Endothelial cell of umbilical vein (primary cell): ENCODE measurements around the gene ECEL1. TPM values are rescaled to one million over a fixed set of nuclear protein-coding genes. Genes with fewer than 3 reads are reported as not detected.

Experiments
- BruUV-seq: library from RNA; stranded (reverse); fragments of 400-500 nt; replicated peaks from 2 replicates; lab custom pipeline; 2021; lab: Mats Ljungman, UMichigan
- CTCF ChIA-PET: fragments of 300-600, 350-600 bp; sonication (Branson Sonifier 250); formaldehyde crosslinking; loops from one replicate; lab custom pipeline; 2021; ENCODE audit warnings: antibody characterized with exemption, inconsistent platforms; lab: Charles Lee
- POLR2A ChIA-PET: fragments of 300-600, 350-600 bp; sonication (Branson Sonifier 250); formaldehyde crosslinking; loops from one replicate; lab custom pipeline; 2021; ENCODE audit warnings: antibody characterized with exemption, inconsistent platforms; lab: Charles Lee
- DNase-seq: peaks from one replicate; pipeline ENCODE4 v3.0.0-alpha.2; 2011; ENCODE audit warnings: low read depth, low spot score
- FAIRE-seq: peaks from 2 replicates; lab custom pipeline; 2011; peaks lifted over from hg19 to GRCh38; lab: Jason Lieb, UNC
- H2AFZ ChIP-seq: 2 replicates; pipeline ENCODE4 v1.6.0; 2012; ENCODE audit warnings: low read depth, low read length, control low read depth, inconsistent platforms
- H3K27ac ChIP-seq: 2 replicates; pipeline ENCODE4 v1.5.1; 2011; ENCODE audit warnings: low read depth, mild to moderate bottlenecking, control low read depth, low read length, moderate library complexity; ENCODE audit not compliant: insufficient read depth
- H3K27me3 ChIP-seq, 2 experiments: 2 replicates each; pipeline versions ENCODE4 v1.6.0 to v1.6.1; 2011; ENCODE audit warnings: low read length in 2 of 2, mixed read lengths in 1 of 2; ENCODE audit not compliant: control insufficient read depth in 2 of 2, insufficient read depth in 2 of 2
- H3K36me3 ChIP-seq, 2 experiments: 2 replicates in 1 of 2; 3 replicates in 1 of 2; pipeline ENCODE4 v1.5.1; 2011; ENCODE audit warnings: low read length in 2 of 2, mild to moderate bottlenecking in 1 of 2, moderate library complexity in 1 of 2; ENCODE audit not compliant: control insufficient read depth in 2 of 2, insufficient read depth in 2 of 2; ENCODE audit errors: extremely low read depth in 1 of 2
- H3K4me1 ChIP-seq: 3 replicates; pipeline ENCODE4 v1.5.1; 2011; ENCODE audit warnings: mild to moderate bottlenecking, low read length; ENCODE audit not compliant: control insufficient read depth, insufficient read depth; ENCODE audit errors: extremely low read depth
- H3K4me2 ChIP-seq: 2 replicates; pipeline ENCODE4 v1.6.1; 2011; ENCODE audit warnings: low read length, control low read depth, mixed read lengths; ENCODE audit not compliant: insufficient read depth
- H3K4me3 ChIP-seq, 3 experiments: fragments of 200-600 bp in 1 of 3; sonication (generic), shearing (Covaris generic) in 1 of 3; replicated peaks in 1 of 3; 2 replicates each; pipeline ENCODE4 v1.5.1; 2011 to 2016; ENCODE audit warnings: control low read depth in 3 of 3, low read length in 3 of 3, mild to moderate bottlenecking in 2 of 3, inconsistent platforms in 1 of 3, low read depth in 1 of 3, moderate library complexity in 1 of 3; ENCODE audit not compliant: insufficient read depth in 1 of 3
- H3K79me2 ChIP-seq: 2 replicates; pipeline ENCODE4 v1.6.0; 2012; ENCODE audit warnings: low read length, inconsistent platforms; ENCODE audit not compliant: control insufficient read depth, insufficient read depth
- H3K9ac ChIP-seq: replicated peaks from 2 replicates; pipeline ENCODE3; 2011; ENCODE audit warnings: low read length, control low read depth; ENCODE audit not compliant: insufficient read depth; ENCODE audit errors: extremely low read depth
- H3K9me1 ChIP-seq: replicated peaks from 3 replicates; pipeline ENCODE4 v1.6.0; 2011; ENCODE audit warnings: mild to moderate bottlenecking, low read length; ENCODE audit not compliant: control insufficient read depth, insufficient read depth; ENCODE audit errors: extremely low read depth
- H3K9me3 ChIP-seq: replicated peaks from 2 replicates; pipeline ENCODE4 v1.5.1; 2012; ENCODE audit warnings: low read length, inconsistent platforms; ENCODE audit not compliant: control insufficient read depth, insufficient read depth
- H4K20me1 ChIP-seq: replicated peaks from 2 replicates; pipeline ENCODE3; 2011; ENCODE audit warnings: mild to moderate bottlenecking, low read length; ENCODE audit not compliant: control insufficient read depth, insufficient read depth; ENCODE audit errors: extremely low read depth
- EZH2 ChIP-seq: IDR thresholded peaks from 2 replicates; pipeline ENCODE4 v1.6.1; 2012; ENCODE audit warnings: borderline replicate concordance, low read depth, mild to moderate bottlenecking, moderate library complexity, low read length, inconsistent platforms; ENCODE audit not compliant: severe bottlenecking
- FOS ChIP-seq: IDR thresholded peaks from 2 replicates; pipeline ENCODE4 v1.6.1; 2011; ENCODE audit warnings: mild to moderate bottlenecking, low read length, moderate library complexity, borderline replicate concordance; ENCODE audit not compliant: insufficient read depth
- GATA2 ChIP-seq: IDR thresholded peaks from 2 replicates; pipeline ENCODE4 v1.7.0; 2011; ENCODE audit warnings: low read depth, mild to moderate bottlenecking, moderate library complexity, mixed read lengths, low read length; ENCODE audit not compliant: insufficient read length, insufficient read depth
- JUN ChIP-seq: IDR thresholded peaks from 2 replicates; pipeline ENCODE4 v1.6.1; 2011; ENCODE audit warnings: borderline replicate concordance, low read depth; ENCODE audit not compliant: insufficient read length, insufficient read depth
- MAX ChIP-seq: IDR thresholded peaks from 2 replicates; pipeline ENCODE4 v1.6.1; 2011; ENCODE audit not compliant: insufficient read depth, insufficient read length
- MYC ChIP-seq: IDR thresholded peaks from one replicate; pipeline ENCODE4 v1.6.1; 2011; ENCODE audit warnings: mild to moderate bottlenecking, low read depth, low read length
- POLR2A ChIP-seq: IDR thresholded peaks from 2 replicates; pipeline ENCODE4 v1.6.1; 2012; ENCODE audit warnings: low read depth, mild to moderate bottlenecking, control low read depth, low read length
- POLR2AphosphoS5 ChIP-seq: IDR thresholded peaks from 2 replicates; pipeline ENCODE4 v1.6.1; 2012; ENCODE audit warnings: low read depth, mild to moderate bottlenecking, control low read depth, low read length, moderate library complexity; ENCODE audit not compliant: insufficient read depth
- dilution Hi-C: fragments of 300-500 bp; cut with MboI; formaldehyde crosslinking; loops from one replicate; pipeline ENCODE4 v1.15.0; 2019; ENCODE audit warnings: low sequenced_read_pairs; ENCODE audit not compliant: extremely low pct_ligation_motif_present
- intact Hi-C: fragments of 100-400 bp; cut with micrococcal nuclease; formaldehyde crosslinking; loops from one replicate; pipeline ENCODE4 v1.10.0; 2022
- polyA plus RNA-seq, 4 experiments: library from polyadenylated mRNA; depleted of rRNA in 3 of 4; stranded (reverse) in 3 of 4; unstranded in 1 of 4; fragments of >200 nt; gene quantifications; 2 replicates each; pipeline versions ENCODE4 v1.2.1 to v1.2.3, GENCODE V29; 2011 to 2012; ENCODE audit warnings: missing spikeins in 1 of 4
- total RNA-seq: library from RNA; stranded (reverse); gene quantifications from 2 replicates; pipeline ENCODE4 v1.2.3, GENCODE V29; 2021
- TF ChIP-seq, protein P1 (sequence below), 2 donors: IDR thresholded peaks; 1 replicate in 1 of 2; 2 replicates in 1 of 2; pipeline ENCODE4 v1.5.1; 2011; ENCODE audit warnings: low read length in 2 of 2, mild to moderate bottlenecking in 2 of 2, moderate library complexity in 2 of 2, control low read depth in 1 of 2, inconsistent platforms in 1 of 2, low read depth in 1 of 2; ENCODE audit not compliant: insufficient read depth in 1 of 2; ENCODE audit errors: extremely low read depth in 1 of 2

Gene ECEL1
- total and polyA plus RNA-seq, 2 donors (not counting 3 experiments of a cell fraction or from before 2014, with no cell fraction given), result not detected

DNA sequence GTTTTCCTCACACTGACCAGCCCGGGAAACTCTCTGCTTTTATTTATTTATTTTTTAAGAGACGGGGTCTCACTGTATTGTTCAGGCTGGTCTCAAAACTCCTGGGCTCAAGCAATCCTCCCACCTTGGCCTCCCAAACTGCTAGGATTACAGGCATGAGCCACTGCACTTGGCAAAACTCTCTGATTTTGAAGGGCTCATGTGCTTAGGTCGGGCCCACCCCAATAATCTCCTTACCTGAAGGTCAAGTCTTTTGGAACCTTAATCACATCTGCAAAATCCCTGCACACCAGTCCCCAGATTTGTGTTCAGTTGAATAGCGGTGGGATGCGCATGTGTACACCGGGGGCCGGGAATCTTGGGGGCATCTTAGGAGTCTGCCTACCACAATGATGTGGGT, 7.7 kb upstream of the ECEL1 start:
- CTCF ChIA-PET, result interaction anchor here (0.6 kb wide), 1 partner anchor 33 kb away, joined by 3 read pairs; no protein-coding TSS in a partner anchor

More for the DNA sequence above, 7.7 kb upstream of the ECEL1 start:
- intact Hi-C loops (no loop called here), dilution Hi-C loops (no loop called here)
- Histone ChIP-seq H3K9me1 (no peaks in the 10 kb centered on the region), H3K9ac (no peak overlapping the region), H3K27ac (no peak overlapping the region), H3K4me2 (no peak overlapping the region), H3K4me3 (no peak overlapping the region), H4K20me1 (no peaks in the 10 kb centered on the region), H3K9me3 (no peaks in the 10 kb centered on the region), H3K36me3 (no peaks in the 10 kb centered on the region), H2AFZ (no peak overlapping the region), H3K4me1 (no peaks in the 10 kb centered on the region), H3K79me2 (no peaks in the 10 kb centered on the region), H3K27me3 (peaks cover 0 to 2% of the 10 kb centered on the region in 2 experiments)
- POLR2A ChIA-PET, result no interaction called here
- no peak for FAIRE-seq
- DNase-seq, result no peak
- no TSS peak for BruUV-seq
- TF ChIP-seq JUN, result no peak
- no peak for TF ChIP-seq EZH2
- TF ChIP-seq FOS, result no peak
- TF ChIP-seq MAX, result no peak
- TF ChIP-seq, protein P1, sequence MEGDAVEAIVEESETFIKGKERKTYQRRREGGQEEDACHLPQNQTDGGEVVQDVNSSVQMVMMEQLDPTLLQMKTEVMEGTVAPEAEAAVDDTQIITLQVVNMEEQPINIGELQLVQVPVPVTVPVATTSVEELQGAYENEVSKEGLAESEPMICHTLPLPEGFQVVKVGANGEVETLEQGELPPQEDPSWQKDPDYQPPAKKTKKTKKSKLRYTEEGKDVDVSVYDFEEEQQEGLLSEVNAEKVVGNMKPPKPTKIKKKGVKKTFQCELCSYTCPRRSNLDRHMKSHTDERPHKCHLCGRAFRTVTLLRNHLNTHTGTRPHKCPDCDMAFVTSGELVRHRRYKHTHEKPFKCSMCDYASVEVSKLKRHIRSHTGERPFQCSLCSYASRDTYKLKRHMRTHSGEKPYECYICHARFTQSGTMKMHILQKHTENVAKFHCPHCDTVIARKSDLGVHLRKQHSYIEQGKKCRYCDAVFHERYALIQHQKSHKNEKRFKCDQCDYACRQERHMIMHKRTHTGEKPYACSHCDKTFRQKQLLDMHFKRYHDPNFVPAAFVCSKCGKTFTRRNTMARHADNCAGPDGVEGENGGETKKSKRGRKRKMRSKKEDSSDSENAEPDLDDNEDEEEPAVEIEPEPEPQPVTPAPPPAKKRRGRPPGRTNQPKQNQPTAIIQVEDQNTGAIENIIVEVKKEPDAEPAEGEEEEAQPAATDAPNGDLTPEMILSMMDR (IDR thresholded peaks at IDR 0.05; ENCODE audit: extremely low read depth in 1 of 2, insufficient read depth in 1 of 2, low read depth in 1 of 2, low read length in 2 of 2), result no peak
- TF ChIP-seq GATA2, result no peak
- no peak for TF ChIP-seq POLR2A
- TF ChIP-seq MYC, result no peak
- no peak for TF ChIP-seq POLR2AphosphoS5
